H1 (cell line): ENCODE data around the gene HOXA13. TPM values are rescaled to one million over a fixed set of nuclear protein-coding genes. Genes with fewer than 3 reads are reported as not detected.

Experiments used
- CTCF ChIA-PET: fragments of 300-600 bp; sonication (Branson Sonifier 250); formaldehyde crosslinking; loops from one replicate; lab custom pipeline; 2021; ENCODE audit not compliant: partially characterized antibody; lab: Charles Lee
- POLR2A ChIA-PET: fragments of 300-600 bp; sonication (Branson Sonifier 250); formaldehyde crosslinking; loops from one replicate; lab custom pipeline; 2021; ENCODE audit warnings: inconsistent platforms; ENCODE audit not compliant: partially characterized antibody; lab: Charles Lee
- DNase-seq, 2 experiments: peaks; one replicate each; pipeline versions ENCODE4 v3.0.0 to v3.0.0-alpha.2; 2010 to 2022; ENCODE audit warnings: low spot score in 2 of 2, low read depth in 1 of 2, mixed read lengths in 1 of 2
- FAIRE-seq: peaks from 2 replicates; lab custom pipeline; 2011; peaks lifted over from hg19 to GRCh38; lab: Jason Lieb, UNC
- H2AFZ ChIP-seq: 2 replicates; pipeline ENCODE4 v1.8.1; 2012; ENCODE audit warnings: low read length, inconsistent platforms
- H2AK5ac ChIP-seq: 2 replicates; pipeline ENCODE4 v1.6.1; 2013; ENCODE audit warnings: low read depth, low read length
- H2BK120ac ChIP-seq: replicated peaks from 2 replicates; pipeline ENCODE3; 2013; ENCODE audit warnings: low read depth, low read length, inconsistent platforms
- H2BK12ac ChIP-seq: 2 replicates; pipeline ENCODE4 v1.6.1; 2013; ENCODE audit warnings: low read depth, low read length
- H2BK15ac ChIP-seq: 2 replicates; pipeline ENCODE4 v1.6.1; 2013; ENCODE audit warnings: low read length
- H2BK20ac ChIP-seq: 2 replicates; pipeline ENCODE4 v1.6.1; 2013; ENCODE audit warnings: low read length
- H2BK5ac ChIP-seq: 2 replicates; pipeline ENCODE4 v1.6.1; 2013; ENCODE audit warnings: low read depth, low read length
- H3K14ac ChIP-seq: 2 replicates; pipeline ENCODE4 v1.6.1; 2013; ENCODE audit warnings: inconsistent platforms; ENCODE audit not compliant: insufficient read length
- H3K18ac ChIP-seq: 2 replicates; pipeline ENCODE4 v1.6.1; 2013; ENCODE audit warnings: low read length; ENCODE audit errors: extremely low read depth
- H3K23ac ChIP-seq: 2 replicates; pipeline ENCODE4 v1.6.1; 2013; ENCODE audit warnings: inconsistent platforms; ENCODE audit not compliant: insufficient read length
- H3K23me2 ChIP-seq: 2 replicates; pipeline ENCODE4 v1.6.1; 2013; ENCODE audit warnings: low read depth, low read length
- H3K27ac ChIP-seq: 2 replicates; pipeline ENCODE4 v1.6.1; 2011; ENCODE audit warnings: low read depth, low read length, inconsistent platforms
- H3K27me3 ChIP-seq, 4 experiments: replicated peaks in 1 of 4; 1 replicate in 1 of 4; 2 replicates in 3 of 4; pipeline versions ENCODE4 v1.6.1 to v1.8.1; 2011 to 2013; ENCODE audit warnings: low read length in 3 of 4, mild to moderate bottlenecking in 3 of 4, inconsistent platforms in 2 of 4, mixed read lengths in 2 of 4, moderate library complexity in 1 of 4; ENCODE audit not compliant: control insufficient read depth in 3 of 4, insufficient read depth in 3 of 4; ENCODE audit errors: extremely low read depth in 1 of 4
- H3K36me3 ChIP-seq, 4 experiments: 2 replicates each; pipeline versions ENCODE4 v1.6.1 to v1.8.1; 2011 to 2013; ENCODE audit warnings: mild to moderate bottlenecking in 4 of 4, low read length in 3 of 4, moderate library complexity in 2 of 4, control low read depth in 1 of 4, inconsistent platforms in 1 of 4; ENCODE audit not compliant: insufficient read depth in 4 of 4, control insufficient read depth in 2 of 4
- H3K4ac ChIP-seq: replicated peaks from 2 replicates; pipeline ENCODE3; 2013; ENCODE audit warnings: low read length, low read depth, mixed read lengths, inconsistent platforms; ENCODE audit not compliant: insufficient read length
- H3K4me1 ChIP-seq, 4 experiments: replicated peaks in 1 of 4; 1 replicate in 1 of 4; 2 replicates in 3 of 4; pipeline versions ENCODE4 v1.6.1 to v1.8.1; 2011 to 2013; ENCODE audit warnings: low read length in 3 of 4, inconsistent platforms in 2 of 4, mixed read lengths in 1 of 4; ENCODE audit not compliant: insufficient read depth in 4 of 4, control insufficient read depth in 3 of 4
- H3K4me2 ChIP-seq, 2 experiments: 2 replicates each; pipeline versions ENCODE4 v1.6.1 to v1.8.1; 2011 to 2013; ENCODE audit warnings: low read depth in 2 of 2, low read length in 2 of 2, control low read depth in 1 of 2, inconsistent platforms in 1 of 2, mild to moderate bottlenecking in 1 of 2; ENCODE audit not compliant: insufficient read depth in 1 of 2
- H3K4me3 ChIP-seq, 4 experiments: fragments of 200-600, 300-600 bp in 1 of 4; sonication (generic), shearing (Covaris generic), sonication (Bioruptor Twin) in 1 of 4; 2 replicates each; pipeline versions ENCODE4 v1.5.1 to v1.8.1; 2011 to 2016; ENCODE audit warnings: low read length in 4 of 4, low read depth in 3 of 4, control low read depth in 2 of 4, inconsistent platforms in 2 of 4, mild to moderate bottlenecking in 2 of 4, mixed read lengths in 1 of 4, moderate library complexity in 1 of 4; ENCODE audit not compliant: insufficient read depth in 2 of 4; ENCODE audit errors: extremely low read depth in 1 of 4
- H3K56ac ChIP-seq: replicated peaks from 2 replicates; pipeline ENCODE3; 2013; ENCODE audit warnings: low read depth, mild to moderate bottlenecking, mixed read lengths, low read length, inconsistent platforms; ENCODE audit not compliant: insufficient read length
- H3K79me1 ChIP-seq: 2 replicates; pipeline ENCODE4 v1.6.1; 2013; ENCODE audit warnings: low read depth, low read length, control low read depth
- H3K79me2 ChIP-seq, 2 experiments: 2 replicates each; pipeline versions ENCODE4 v1.6.1 to v1.8.1; 2012 to 2013; ENCODE audit warnings: low read length in 2 of 2, mild to moderate bottlenecking in 2 of 2, inconsistent platforms in 1 of 2; ENCODE audit not compliant: insufficient read depth in 2 of 2, control insufficient read depth in 1 of 2
- H3K9ac ChIP-seq, 4 experiments: replicated peaks in 1 of 4; 1 replicate in 1 of 4; 2 replicates in 3 of 4; pipeline versions ENCODE4 v1.6.1 to v1.8.1; 2011 to 2013; ENCODE audit warnings: low read depth in 3 of 4, low read length in 3 of 4, control low read depth in 2 of 4, mild to moderate bottlenecking in 2 of 4, moderate library complexity in 2 of 4, inconsistent platforms in 1 of 4; ENCODE audit errors: extremely low read depth in 1 of 4
- H3K9me3 ChIP-seq, 2 experiments: 2 replicates each; pipeline versions ENCODE4 v1.6.1 to v1.8.1; 2012 to 2013; ENCODE audit warnings: mild to moderate bottlenecking in 2 of 2, moderate library complexity in 2 of 2, control low read depth in 1 of 2, inconsistent platforms in 1 of 2, low read depth in 1 of 2, low read length in 1 of 2, mixed read lengths in 1 of 2; ENCODE audit not compliant: insufficient read depth in 2 of 2
- H4K20me1 ChIP-seq, 2 experiments: replicated peaks in 1 of 2; 2 replicates each; pipeline versions ENCODE3 to v1.8.1; 2011 to 2013; ENCODE audit warnings: inconsistent platforms in 2 of 2, low read length in 2 of 2, mild to moderate bottlenecking in 1 of 2; ENCODE audit not compliant: insufficient read depth in 2 of 2, control insufficient read depth in 1 of 2
- H4K5ac ChIP-seq: 2 replicates; pipeline ENCODE4 v1.6.1; 2013; ENCODE audit warnings: low read length, low read depth, mixed read lengths, inconsistent platforms; ENCODE audit not compliant: insufficient read length
- H4K8ac ChIP-seq: 2 replicates; pipeline ENCODE4 v1.8.0; 2013; ENCODE audit warnings: mild to moderate bottlenecking, moderate library complexity, low read length, inconsistent platforms; ENCODE audit not compliant: insufficient read depth; ENCODE audit errors: extremely low read depth
- H4K91ac ChIP-seq: replicated peaks from 2 replicates; pipeline ENCODE3; 2013; ENCODE audit warnings: low read length, mixed read lengths, inconsistent platforms; ENCODE audit not compliant: insufficient read length
- CBX8 ChIP-seq: fragments of 300-800, 300-1000 bp; sonication (generic); IDR thresholded peaks from 2 replicates; pipeline ENCODE4 v1.7.1; 2016; ENCODE audit warnings: low read depth, low read length, borderline replicate concordance
- CTBP2 ChIP-seq: IDR thresholded peaks from 2 replicates; pipeline ENCODE4 v1.7.0; 2011; ENCODE audit warnings: borderline replicate concordance, mild to moderate bottlenecking, moderate library complexity, mixed read lengths, low read length; ENCODE audit not compliant: insufficient read depth, insufficient read length
- EGR1 ChIP-seq: IDR thresholded peaks from 2 replicates; pipeline ENCODE4 v1.6.1; 2011; ENCODE audit warnings: low read depth, low read length, borderline replicate concordance
- FOSL1 ChIP-seq: IDR thresholded peaks from 2 replicates; pipeline ENCODE4 v1.6.1; 2011; ENCODE audit warnings: mild to moderate bottlenecking, low read depth, low read length, moderate library complexity; ENCODE audit not compliant: insufficient read depth
- HDAC2 ChIP-seq, 2 experiments: fragments of 300-600 bp in 1 of 2; sonication (generic) in 1 of 2; IDR thresholded peaks; 2 replicates each; pipeline ENCODE4 v1.6.1; 2011 to 2012; ENCODE audit warnings: low read depth in 2 of 2, low read length in 2 of 2, mild to moderate bottlenecking in 2 of 2, moderate library complexity in 2 of 2, borderline replicate concordance in 1 of 2, inconsistent platforms in 1 of 2
- POLR2A ChIP-seq, 2 experiments: IDR thresholded peaks; 1 replicate in 1 of 2; 2 replicates in 1 of 2; pipeline ENCODE4 v1.6.1; 2011; ENCODE audit warnings: low read depth in 2 of 2, low read length in 2 of 2, mild to moderate bottlenecking in 2 of 2; ENCODE audit errors: control extremely low read depth in 1 of 2
- SAP30 ChIP-seq: fragments of 300-600 bp; sonication (generic); IDR thresholded peaks from 2 replicates; pipeline ENCODE4 v1.7.1; 2012; ENCODE audit warnings: low read length, moderate library complexity, mild to moderate bottlenecking, inconsistent platforms; ENCODE audit not compliant: insufficient read depth, insufficient replicate concordance
- SP1 ChIP-seq: IDR thresholded peaks from 2 replicates; pipeline ENCODE4 v1.6.1; 2011; ENCODE audit warnings: low read depth, low read length
- SP2 ChIP-seq: IDR thresholded peaks from 2 replicates; pipeline ENCODE4 v1.6.1; 2012; ENCODE audit warnings: mild to moderate bottlenecking, low read length, inconsistent platforms
- WGBS, 2 experiments: shearing (Covaris generic) in 1 of 2; methylation state at CpG; one replicate each; pipeline versions ENCODE4 v1.1.6 to v1.1.7; 2013 to 2015; ENCODE audit warnings: low lambda C conversion rate in 2 of 2, mixed read lengths in 2 of 2, inconsistent platforms in 1 of 2, low coverage in 1 of 2, missing lambda C conversion rate in 1 of 2; ENCODE audit not compliant: insufficient replicate concordance in 2 of 2, insufficient coverage in 1 of 2, insufficient read length in 1 of 2; ENCODE audit errors: extremely low coverage in 1 of 2, missing lambda C conversion rate in 1 of 2; 5-methylcytosine and 5-hydroxymethylcytosine counted together
- polyA plus RNA-seq, 7 experiments: library from polyadenylated mRNA; depleted of rRNA in 3 of 7; stranded (reverse) in 5 of 7; unstranded in 2 of 7; fragments of >200 nt in 5 of 7; fragments of 200-250 nt in 2 of 7; gene quantifications; 1 replicate in 5 of 7; 2 replicates in 1 of 7; 4 replicates in 1 of 7; pipeline versions ENCODE4 v1.2.1 to v1.2.3, GENCODE V29; 2011 to 2013; ENCODE audit warnings: missing spikeins in 2 of 7, mixed read lengths in 2 of 7
- total RNA-seq: library from RNA; stranded (reverse); fragmentation: NEBNext Ultra II Directional; extraction: Animal tissue kit (Norgen Biotek cat#: 25700); gene quantifications from 2 replicates; pipeline ENCODE4 v1.2.1, GENCODE V29; 2021

Gene HOXA13
- total and polyA plus RNA-seq, 2 of the 8 experiments (the other 6 are each of a cell fraction or from before 2014, with no cell fraction given), result not detected

- Histone ChIP-seq H3K79me2 (no peaks in the 10 kb centered on the region), H3K9ac (no peak overlapping the region), H3K4ac (no peak overlapping the region), H3K36me3 (peaks cover 0 to 14% (median 0%) of the 10 kb centered on the region in 4 experiments; a peak in 1 of 8 replicates), H2AK5ac (no peak overlapping the region), H2BK120ac (no peak overlapping the region), H3K9me3 (peaks cover 0 to 3% of the 10 kb centered on the region in 2 experiments; a peak in 1 of 4 replicates), H4K91ac (no peak overlapping the region), H3K79me1 (no peaks in the 10 kb centered on the region; the same call in 1 of the 2 replicates), H4K5ac (no peak overlapping the region), H3K4me3 (no peak overlapping the region), H3K4me1 (peaks cover 0 to 7% (median 3%) of the 10 kb centered on the region in 4 experiments; a peak in 5 of 7 replicates), H3K56ac (no peak overlapping the region), H3K27me3 (peaks cover 83 to 100% (median 95%) of the 10 kb centered on the region in 4 experiments), H3K14ac (no peak overlapping the region), H4K20me1 (peaks cover 30 to 38% of the 10 kb centered on the region in 2 experiments), H3K27ac (no peak overlapping the region), H4K8ac (no peak overlapping the region), H3K18ac (no peak overlapping the region), H3K23me2 (no peaks in the 10 kb centered on the region; the same call in 1 of the 2 replicates), H2BK15ac (no peak overlapping the region), H2BK5ac (no peak overlapping the region), H2BK12ac (no peak overlapping the region), H3K4me2 (no peak overlapping the region), H2AFZ (no peak overlapping the region), H3K23ac (no peak overlapping the region), H2BK20ac (no peak overlapping the region)
- ChIA-PET CTCF (interaction anchor here (1.3 to 3.9 kb wide), 2 partner anchors 11 to 883 kb away, joined by 5 to 23 read pairs; no protein-coding TSS in a partner anchor), POLR2A (no interaction called here)
- FAIRE-seq (no peak), DNase-seq (no peak)
- WGBS, 2 experiments, result 40% methylated on average over 18 of the region's 18 CpGs; no CpG with 5 or more reads in 1 of the 2 experiments
- TF ChIP-seq EGR1 (no peak), POLR2A (IDR thresholded peaks at IDR 0.05; ENCODE audit: control extremely low read depth in 1 of 2, low read depth in 2 of 2, low read length in 2 of 2) (no peak), CTBP2 (no peak), HDAC2 (IDR thresholded peaks at IDR 0.05; ENCODE audit: borderline replicate concordance in 1 of 2, low read depth in 2 of 2, low read length in 2 of 2) (no peak), SP1 (peak; percentile 6; the same call in 1 of the 2 replicates), SP2 (no peak), SAP30 (no peak), FOSL1 (no peak), CBX8 (peak; percentile 79; the same call in 1 of the 2 replicates)
These were observed 2.5 kb downstream of the HOXA13 start for GRCh38 chr7:27197137-27198042.
